Astrocyte of the spinal cord (primary cell): ENCODE data around the gene ADARB1.
A peak's percentile ranks its signal among the peaks of the same experiment; 100 is the strongest.

Experiments used
- DNase-seq: peaks from one replicate; pipeline ENCODE4 v3.0.0; 2011; ENCODE audit warnings: low read depth, low spot score
- H3K4me3 ChIP-seq: 2 replicates; pipeline ENCODE4 v1.5.1; 2011; ENCODE audit warnings: low read depth, mild to moderate bottlenecking, low read length, moderate library complexity
- CTCF ChIP-seq: IDR thresholded peaks from 2 replicates; pipeline ENCODE4 v1.5.1; 2012; ENCODE audit warnings: low read depth, mild to moderate bottlenecking, low read length, inconsistent platforms
- in situ Hi-C: cut with HindIII; loops from 2 replicates; pipeline ENCODE4 v1.10.0; 2017; ENCODE audit warnings: low sequenced_read_pairs

ADARB1 gene

GRCh38 chr21:45168522-45168921 lies 94.1 kb downstream of the ADARB1 start:
- H3K4me3 ChIP-seq, result no peak overlapping the region
- no peak for TF ChIP-seq CTCF
- DNase-seq, result no peak
- in situ Hi-C loops, result no loop called here

DNA sequence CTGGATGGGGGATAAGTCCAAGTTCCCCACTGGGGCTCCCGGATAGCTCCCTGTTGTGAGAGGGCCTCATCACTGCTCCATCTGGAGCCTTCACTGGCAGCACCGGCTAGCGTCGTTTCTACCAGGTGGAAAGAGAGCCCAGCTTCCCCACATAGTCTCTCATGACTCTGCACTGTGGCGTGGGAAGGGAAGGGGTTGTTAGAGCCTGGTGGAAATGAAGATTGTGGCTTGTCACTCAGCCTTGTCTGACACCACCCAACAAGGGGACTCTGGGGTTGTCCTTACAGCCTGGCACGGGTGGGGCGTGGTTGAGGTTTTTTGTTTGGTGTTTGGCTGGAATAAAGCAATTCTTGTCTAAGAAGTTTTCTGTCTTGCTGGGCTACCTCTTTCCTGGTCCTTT lies 94.6 kb downstream of the ADARB1 start:
- in situ Hi-C loops, result no loop called here
- TF ChIP-seq CTCF, result no peak
- no peak for DNase-seq
- no peak overlapping the region for H3K4me3 ChIP-seq

DNA sequence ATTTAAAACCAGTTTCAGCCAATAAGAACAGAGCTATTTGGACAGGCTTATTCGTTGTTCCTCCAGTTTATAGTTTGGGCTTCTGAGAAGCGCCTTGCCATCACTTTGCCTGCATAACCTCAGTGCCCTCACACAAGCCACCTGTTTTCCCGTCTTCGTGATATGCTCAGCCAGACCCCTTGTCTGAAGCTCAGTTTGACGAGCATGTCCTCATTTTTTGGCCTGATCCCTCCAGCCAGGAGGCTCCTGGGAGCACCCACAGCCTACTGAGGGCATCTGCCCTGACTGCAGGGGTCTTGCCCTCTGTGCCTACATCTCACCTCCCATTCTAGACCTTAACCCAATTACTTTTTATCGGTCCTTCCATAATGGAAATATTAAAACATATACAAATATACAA lies 95.3 kb downstream of the ADARB1 start:
- in situ Hi-C loops, result no loop called here
- TF ChIP-seq CTCF, result no peak
- no peak for DNase-seq
- no peak overlapping the region for H3K4me3 ChIP-seq

GRCh38 chr21:45170987-45171386 lies 96.6 kb downstream of the ADARB1 start:
- TF ChIP-seq CTCF, result no peak
- in situ Hi-C loops, result no loop called here
- no peak for DNase-seq
- H3K4me3 ChIP-seq, result no peak overlapping the region

DNA sequence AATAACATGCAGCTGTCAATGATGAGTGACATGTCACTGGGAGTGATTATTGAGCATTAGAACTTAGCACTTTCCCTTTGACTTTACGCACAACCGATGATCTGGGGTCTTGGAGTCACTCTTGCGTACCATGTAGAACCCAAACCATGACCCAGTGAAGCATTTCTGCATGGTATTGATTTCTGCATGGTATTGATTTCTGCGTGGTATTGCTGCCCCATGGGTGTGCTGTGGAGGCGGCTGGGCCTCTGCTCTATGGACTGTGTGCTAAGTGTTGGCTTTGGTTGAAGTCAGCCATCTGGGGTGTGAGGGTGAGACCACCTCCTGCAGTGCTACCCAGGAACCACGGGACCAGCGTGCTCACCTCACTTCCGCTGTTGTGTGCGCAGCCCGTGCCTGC lies 98.0 kb downstream of the ADARB1 start:
- H3K4me3 ChIP-seq, result no peak overlapping the region
- TF ChIP-seq CTCF, result no peak
- DNase-seq, result no peak
- in situ Hi-C loops, result no loop called here

- TF ChIP-seq CTCF, result no peak
- in situ Hi-C loops, result no loop called here
- DNase-seq, result peak; percentile 2
- no peak overlapping the region for H3K4me3 ChIP-seq
These were observed 101.1 kb downstream of the ADARB1 start for GRCh38 chr21:45175326-45176095.

DNA sequence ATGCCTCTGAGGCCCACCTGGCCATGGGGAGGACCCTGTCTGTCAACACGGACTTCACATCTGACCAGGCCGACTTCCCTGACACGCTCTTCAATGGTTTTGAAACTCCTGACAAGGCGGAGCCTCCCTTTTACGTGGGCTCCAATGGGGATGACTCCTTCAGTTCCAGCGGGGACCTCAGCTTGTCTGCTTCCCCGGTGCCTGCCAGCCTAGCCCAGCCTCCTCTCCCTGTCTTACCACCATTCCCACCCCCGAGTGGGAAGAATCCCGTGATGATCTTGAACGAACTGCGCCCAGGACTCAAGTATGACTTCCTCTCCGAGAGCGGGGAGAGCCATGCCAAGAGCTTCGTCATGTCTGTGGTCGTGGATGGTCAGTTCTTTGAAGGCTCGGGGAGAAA lies 101.8 kb downstream of the ADARB1 start:
- TF ChIP-seq CTCF, result no peak
- in situ Hi-C loops, result no loop called here
- DNase-seq, result no peak
- no peak overlapping the region for H3K4me3 ChIP-seq
